K562 (cell line): ENCODE results near the gene MFSD11. TPM values are rescaled to one million over a fixed set of nuclear protein-coding genes. Genes with fewer than 3 reads are reported as not detected.

Experiments used
- BHLHE40 ChIP-seq: IDR thresholded peaks from 2 replicates; pipeline ENCODE4 v1.6.1; 2011; ENCODE audit warnings: low read length, improper control_type of control experiment
- CXXC5 ChIP-seq: fragments of 250-450 bp; sonication (Bioruptor Pico); IDR thresholded peaks from 2 replicates; pipeline ENCODE4 v1.8.0; 2022; ENCODE audit warnings: inconsistent platforms, mild to moderate bottlenecking, moderate library complexity
- ETV6 ChIP-seq, 3 experiments: fragments of 150-350 bp in 1 of 3; sonication (generic) in 1 of 3; formaldehyde crosslinking in 1 of 3; IDR thresholded peaks; 2 replicates each; pipeline versions ENCODE4 v1.6.1 to v1.8.0; 2014 to 2022; ENCODE audit warnings: borderline replicate concordance in 2 of 3, low read depth in 2 of 3, antibody characterized with exemption in 1 of 3, low read length in 1 of 3, mild to moderate bottlenecking in 1 of 3, missing genetic modification reagents in 1 of 3
- FUS ChIP-seq: fragments of 200-400 bp; formaldehyde crosslinking; optimal IDR thresholded peaks from 2 replicates; pipeline ENCODE3; 2017; ENCODE audit warnings: low read depth, low read length
- HDGF ChIP-seq: fragments of 450-650 bp; IDR thresholded peaks from 2 replicates; pipeline ENCODE4 v1.6.1; 2016
- HNRNPLL ChIP-seq: fragments of 200-400 bp; formaldehyde crosslinking; IDR thresholded peaks from 2 replicates; pipeline ENCODE4 v1.6.1; 2017; ENCODE audit warnings: low read length, low read depth, mild to moderate bottlenecking; ENCODE audit not compliant: poor library complexity, severe bottlenecking
- MAX ChIP-seq: sonication (generic); formaldehyde crosslinking; IDR thresholded peaks from 2 replicates; pipeline ENCODE4 v1.9.0; 2022; ENCODE audit warnings: mild to moderate bottlenecking, missing genetic modification reagents
- NRF1 ChIP-seq, 2 experiments: fragments of 450-650 bp; IDR thresholded peaks in 1 of 2; conservative IDR thresholded peaks in 1 of 2; 2 replicates each; pipeline ENCODE4 v1.6.1; 2014; ENCODE audit warnings: mild to moderate bottlenecking in 2 of 2
- PHB ChIP-seq: fragments of 250-450 bp; sonication (Bioruptor Pico); IDR thresholded peaks from 2 replicates; pipeline ENCODE4 v1.5.0; 2021
- RCOR1 ChIP-seq, 2 experiments: IDR thresholded peaks; 2 replicates each; pipeline ENCODE4 v1.6.1; 2012; ENCODE audit warnings: low read depth in 2 of 2, low read length in 2 of 2, borderline replicate concordance in 1 of 2, improper control_type of control experiment in 1 of 2
- SMAD4 ChIP-seq: fragments of 250-450 bp; sonication (Bioruptor Pico); conservative IDR thresholded peaks from 2 replicates; pipeline ENCODE4 v1.8.0; 2021; ENCODE audit warnings: inconsistent platforms, mild to moderate bottlenecking, moderate library complexity
- SRSF3 ChIP-seq: fragments of 200-400 bp; formaldehyde crosslinking; IDR thresholded peaks from 2 replicates; pipeline ENCODE4 v1.6.1; 2016; ENCODE audit warnings: mild to moderate bottlenecking, low read length, moderate library complexity; ENCODE audit not compliant: insufficient read depth
- XRCC5 ChIP-seq: fragments of 200-400 bp; formaldehyde crosslinking; IDR thresholded peaks from 2 replicates; pipeline ENCODE4 v1.6.1; 2017; ENCODE audit warnings: low read depth, mild to moderate bottlenecking, low read length
- ZBED1 ChIP-seq: IDR thresholded peaks from 2 replicates; pipeline ENCODE4 v1.6.1; 2014
- ZFP36 ChIP-seq: fragments of 150-350 bp; IDR thresholded peaks from 2 replicates; pipeline ENCODE4 v1.6.1; 2018; ENCODE audit warnings: low read length, low read depth; ENCODE audit not compliant: partially characterized antibody
- ZHX1 ChIP-seq: fragments of 150-350 bp; conservative IDR thresholded peaks from 2 replicates; pipeline ENCODE4 v1.6.1; 2014; ENCODE audit warnings: low read length
- ZNF407 ChIP-seq: fragments of 450-650 bp; IDR thresholded peaks from 2 replicates; pipeline ENCODE4 v1.6.1; 2016; ENCODE audit warnings: low read depth
- polyA plus RNA-seq, 8 experiments: library from polyadenylated mRNA; depleted of rRNA in 4 of 8; stranded (reverse) in 5 of 8; unstranded in 3 of 8; fragments of >200 nt; fragmentation: Nextera tagmentation in 2 of 8; fragmentation: Illumina TruSeq in 1 of 8; extraction: Ambion mirVana in 2 of 8; extraction: Trizol in 1 of 8; gene quantifications; 2 replicates each; pipeline versions ENCODE4 v1.2.1 to v1.2.3, GENCODE V29; 2011 to 2014; ENCODE audit warnings: inconsistent platforms in 1 of 8, missing spikeins in 1 of 8
- total RNA-seq, 7 experiments: library from RNA; depleted of rRNA in 6 of 7; stranded (reverse); fragments of >200 nt in 6 of 7; fragmentation: Illumina TruSeq in 2 of 7; extraction: Trizol in 2 of 7; gene quantifications; 2 replicates each; pipeline versions ENCODE4 v1.2.1 to v1.2.3, GENCODE V29; 2011 to 2021; ENCODE audit warnings: low replicate concordance in 1 of 7

MFSD11 gene
- total and polyA plus RNA-seq, 9 of the 15 experiments (the other 6 are each of a cell fraction or from before 2014, with no cell fraction given): 14.4 to 24.5 (median 19.9) TPM

GRCh38 chr17:76716146-76716838 is 21.6 kb upstream of the MFSD11 start (continued):
- no peak for TF ChIP-seq HDGF
- no peak for TF ChIP-seq XRCC5
- TF ChIP-seq RCOR1 (IDR thresholded peaks at IDR 0.05; ENCODE audit: borderline replicate concordance in 1 of 2, low read depth in 2 of 2, low read length in 2 of 2): peak in 1 of 2 experiments; percentile 69; a peak in 2 of 4 replicates
- TF ChIP-seq CXXC5: peak; percentile 50
- 0 out of 2 replicates have a peak, but pooled peaks have one; percentile 5 for TF ChIP-seq MAX (CRISPR knock-in tag)
- TF ChIP-seq HNRNPLL: no peak
- TF ChIP-seq PHB: no peak
- TF ChIP-seq NRF1 (conservative IDR thresholded peaks at IDR 0.05 in 1 of 2, IDR thresholded peaks at IDR 0.05 in 1 of 2): peak in 1 of 2 experiments; percentile 14; a peak in 1 of 4 replicates
- no peak for TF ChIP-seq ZFP36
- 0 out of 2 replicates have a peak, but pooled peaks have one; percentile 30 for TF ChIP-seq SMAD4 (CRISPR knock-in tag)
- 0 out of 2 replicates have a peak, but pooled peaks have one; percentile 26 for TF ChIP-seq BHLHE40
- TF ChIP-seq ZHX1: no peak
- no peak for TF ChIP-seq ZNF407
- no peak for TF ChIP-seq SRSF3
- TF ChIP-seq ETV6 (IDR thresholded peaks at IDR 0.05; ENCODE audit: borderline replicate concordance in 1 of 2, low read depth in 2 of 2, low read length in 1 of 2): no peak
- TF ChIP-seq ETV6 (CRISPR knock-in tag; IDR thresholded peaks at IDR 0.05; ENCODE audit: borderline replicate concordance): no peak
- no peak for TF ChIP-seq ZBED1
- no peak for TF ChIP-seq FUS
